ENCODE data around the gene OPCML.

Gene OPCML

GRCh38 chr11:133173810-133174412, 358.4 kb downstream of the OPCML start:
- H3K27ac ChIP-seq, result no peak overlapping the region
- TF ChIP-seq CTCF (conservative IDR thresholded peaks at IDR 0.05), result no peak

- H3K27ac ChIP-seq, result no peak overlapping the region
- TF ChIP-seq CTCF (conservative IDR thresholded peaks at IDR 0.05), result no peak
Observed at GRCh38 chr11:133172349-133172748, 360.0 kb downstream of the OPCML start.

GRCh38 chr11:133171374-133171773, 360.9 kb downstream of the OPCML start:
- TF ChIP-seq CTCF (conservative IDR thresholded peaks at IDR 0.05), result no peak
- no peak overlapping the region for H3K27ac ChIP-seq

- TF ChIP-seq CTCF (conservative IDR thresholded peaks at IDR 0.05), result no peak
- H3K27ac ChIP-seq, result no peak overlapping the region
Observed at GRCh38 chr11:133168016-133168415, 364.3 kb downstream of the OPCML start.

GRCh38 chr11:133166662-133167061, 365.6 kb downstream of the OPCML start:
- H3K27ac ChIP-seq, result no peak overlapping the region
- TF ChIP-seq CTCF (conservative IDR thresholded peaks at IDR 0.05), result no peak

GRCh38 chr11:133164986-133165385, 367.3 kb downstream of the OPCML start:
- TF ChIP-seq CTCF (conservative IDR thresholded peaks at IDR 0.05), result no peak
- no peak overlapping the region for H3K27ac ChIP-seq

GRCh38 chr11:133163463-133164419, 368.6 kb downstream of the OPCML start:
- H3K27ac ChIP-seq, result no peak overlapping the region
- TF ChIP-seq CTCF (conservative IDR thresholded peaks at IDR 0.05), result peak; percentile 96

All from VCaP (cell line).